SK-N-SH (cell line): ENCODE measurements around the gene VIM.

Source experiments
- CTCF ChIP-seq: fragments of 200-600 bp; sonication (generic); IDR thresholded peaks from 2 replicates; pipeline ENCODE4 v1.6.1; 2017; ENCODE audit warnings: antibody characterized with exemption, mild to moderate bottlenecking, moderate library complexity
- EP300 ChIP-seq, 2 experiments: IDR thresholded peaks; 2 replicates each; pipeline versions ENCODE4 v1.4.0 to v1.6.1; 2012; ENCODE audit warnings: borderline replicate concordance in 1 of 2, low read depth in 1 of 2, low read length in 1 of 2
- EZH2phosphoT487 ChIP-seq: fragments of 200-600 bp; sonication (generic); IDR thresholded peaks from 2 replicates; pipeline ENCODE4 v1.6.1; 2017; ENCODE audit warnings: low read depth, mixed run types, mild to moderate bottlenecking, antibody characterized with exemption, moderate library complexity, borderline replicate concordance
- POLR2AphosphoS5 ChIP-seq: IDR thresholded peaks from 2 replicates; pipeline ENCODE4 v1.6.1; 2012; ENCODE audit warnings: low read depth, low read length
- RAD21 ChIP-seq: IDR thresholded peaks from 2 replicates; pipeline ENCODE4 v1.6.1; 2012; ENCODE audit warnings: mild to moderate bottlenecking, low read length
- REST ChIP-seq: IDR thresholded peaks from 2 replicates; pipeline ENCODE4 v1.6.1; 2012; ENCODE audit warnings: mild to moderate bottlenecking, low read depth, low read length, moderate library complexity
- RXRA ChIP-seq: IDR thresholded peaks from 2 replicates; pipeline ENCODE4 v1.4.0; 2012; ENCODE audit warnings: low read depth, mild to moderate bottlenecking, borderline replicate concordance
- SIN3A ChIP-seq: IDR thresholded peaks from 2 replicates; pipeline ENCODE4 v1.6.1; 2012; ENCODE audit warnings: low read depth, mild to moderate bottlenecking, low read length, moderate library complexity, borderline replicate concordance
- TEAD4 ChIP-seq: IDR thresholded peaks from 2 replicates; pipeline ENCODE4 v1.4.0; 2012; ENCODE audit warnings: mild to moderate bottlenecking, borderline replicate concordance; ENCODE audit not compliant: insufficient read depth
- USF2 ChIP-seq: fragments of 150-350 bp; IDR thresholded peaks from 2 replicates; pipeline ENCODE4 v1.6.1; 2017; ENCODE audit warnings: antibody characterized with exemption, low read length, low read depth, borderline replicate concordance
- ZBTB33 ChIP-seq: IDR thresholded peaks from 2 replicates; pipeline ENCODE4 v1.4.0; 2012; ENCODE audit warnings: low read depth, borderline replicate concordance

GRCh38 chr10:17217631-17218232 lies 10.3 kb upstream of the VIM start:
- no peak for TF ChIP-seq CTCF
- TF ChIP-seq EZH2phosphoT487 = no peak
- TF ChIP-seq SIN3A = no peak
- no peak for TF ChIP-seq POLR2AphosphoS5
- TF ChIP-seq RAD21 = no peak
- no peak for TF ChIP-seq USF2
- peak in 1 of 2 experiments; percentile 84; a peak in 2 of 4 replicates for TF ChIP-seq EP300 (IDR thresholded peaks at IDR 0.05; ENCODE audit: borderline replicate concordance in 1 of 2, low read depth in 1 of 2, low read length in 1 of 2)
- no peak for TF ChIP-seq REST
- no peak for TF ChIP-seq ZBTB33
- peak; percentile 54; the same call in 1 of the 2 replicates for TF ChIP-seq TEAD4
- TF ChIP-seq RXRA = no peak
